SH-SY5Y (cell line): ENCODE results near the gene PLSCR4.

Source experiments
- GATA2 ChIP-seq: IDR thresholded peaks from 2 replicates; pipeline ENCODE4 v1.6.1; 2011; ENCODE audit warnings: mild to moderate bottlenecking, low read depth, low read length
- GATA3 ChIP-seq: IDR thresholded peaks from 2 replicates; pipeline ENCODE4 v1.6.1; 2011; ENCODE audit warnings: low read depth, mild to moderate bottlenecking, low read length, moderate library complexity

DNA sequence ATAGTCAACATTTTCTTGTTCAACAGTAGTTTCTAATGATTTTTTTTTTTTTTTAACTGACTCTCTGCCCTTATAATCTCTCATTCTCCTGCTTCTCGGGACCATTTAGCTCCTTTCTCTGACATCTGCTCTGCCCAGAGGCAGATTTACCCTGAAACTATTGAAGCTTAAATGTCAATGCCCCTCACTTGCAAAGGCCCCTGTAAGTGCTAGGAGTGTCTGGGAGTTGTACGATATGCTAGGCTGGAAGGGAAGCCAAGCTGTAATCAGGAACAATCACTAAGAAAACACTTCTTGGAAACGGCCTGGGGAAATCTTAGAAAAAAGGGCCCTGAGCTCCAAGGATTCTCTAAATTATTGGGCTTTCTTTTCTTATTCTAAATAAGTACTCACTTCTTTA, 84.1 kb downstream of the PLSCR4 start:
- TF ChIP-seq GATA2 (no peak), GATA3 (no peak)
